ENCODE data around the gene HEPHL1.

DNA sequence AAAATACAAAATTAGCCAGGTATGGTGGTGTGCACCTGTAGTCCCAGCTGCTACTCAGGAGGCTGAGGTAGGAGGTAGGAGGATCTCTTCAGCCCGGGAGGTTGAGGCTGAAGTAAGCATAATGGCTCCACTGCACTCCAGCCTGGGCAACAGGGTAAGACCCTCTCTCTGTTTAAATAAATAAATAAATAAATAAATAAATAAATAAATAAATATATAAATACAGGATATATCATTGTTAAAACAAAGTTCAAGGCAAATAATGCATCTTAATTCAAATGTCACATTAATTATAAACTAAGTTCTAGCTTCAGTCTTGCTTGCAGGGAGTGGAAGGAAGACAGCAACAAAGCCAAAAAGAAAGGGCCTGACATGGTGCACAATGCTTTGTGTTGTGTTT lies 63.0 kb downstream of the HEPHL1 start:
- no peak for TF ChIP-seq POLR2AphosphoS5 (IDR thresholded peaks at IDR 0.05; ENCODE audit: low read depth, low read length)
- TF ChIP-seq POLR2A (IDR thresholded peaks at IDR 0.05; ENCODE audit: low read depth, low read length) = no peak
- no peak for TF ChIP-seq TAF1 (IDR thresholded peaks at IDR 0.05; ENCODE audit: low read depth, low read length)
- TF ChIP-seq POU2F2 (IDR thresholded peaks at IDR 0.05; ENCODE audit: low read depth, low read length) = no peak
